Effector CD4-positive, alpha-beta T cell (primary cell): Measurements from ENCODE around the gene DHCR7.

Experiments used
- DNase-seq: peaks from one replicate; pipeline ENCODE4 v3.0.0-alpha.2; 2020
- total RNA-seq: gene quantifications from one replicate; lab custom pipeline; 2026; lab: John Stamatoyannopoulos, UW

Gene DHCR7
- 8.4 reads per million, percentile 28 among the genes with 10 or more reads in this experiment for total RNA-seq

DNA sequence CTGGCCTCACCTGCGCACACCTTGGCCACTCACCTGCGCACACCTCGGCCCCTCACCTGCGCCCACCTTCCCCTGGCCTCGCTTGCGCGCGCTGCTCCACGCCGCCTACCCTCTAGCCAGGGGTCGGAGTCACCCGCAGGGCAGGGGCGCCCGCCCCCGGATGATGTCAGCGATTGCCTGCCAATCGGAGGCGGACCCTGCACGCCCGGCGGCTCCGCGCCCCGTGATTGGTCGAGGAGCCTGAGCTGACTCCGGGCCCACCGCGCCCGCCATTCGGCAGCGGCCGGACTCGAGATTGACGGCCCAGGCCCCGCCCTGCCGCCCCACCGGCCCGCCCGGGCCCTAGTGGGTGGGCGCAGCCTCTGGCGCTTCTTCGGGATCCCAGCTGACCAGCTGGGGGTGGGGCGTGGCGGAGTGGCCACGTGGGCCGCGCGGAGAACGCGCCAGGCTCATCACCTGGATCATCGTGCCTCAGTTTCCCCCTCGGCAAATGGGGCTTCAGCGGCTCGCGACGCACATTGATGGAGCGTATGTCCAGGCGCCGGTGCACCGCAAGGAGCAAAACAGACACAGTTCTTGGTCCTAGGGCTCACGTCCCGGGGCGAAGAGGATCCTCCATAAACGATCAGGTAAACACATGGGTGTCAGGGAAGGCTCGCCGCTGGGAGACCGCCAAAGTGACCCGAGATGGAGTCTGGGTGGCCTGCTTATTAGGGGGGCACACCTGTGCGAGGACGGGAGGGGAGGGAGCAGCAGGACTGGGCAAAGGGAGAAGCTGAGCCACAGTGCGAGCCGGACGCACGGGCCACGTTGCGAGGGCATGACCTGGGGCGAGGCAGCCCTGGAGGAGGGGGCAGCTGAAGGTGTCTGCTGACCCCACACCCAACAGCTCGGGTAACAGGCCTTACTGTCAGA lies at the start of gene DHCR7:
Gene DHCR7 (minus strand): TSS at position 137 of the 915 bp plus-strand sequence. CDS start 3,441 bp downstream, outside the sequence.
- DNase-seq: peak; percentile 93

DNA sequence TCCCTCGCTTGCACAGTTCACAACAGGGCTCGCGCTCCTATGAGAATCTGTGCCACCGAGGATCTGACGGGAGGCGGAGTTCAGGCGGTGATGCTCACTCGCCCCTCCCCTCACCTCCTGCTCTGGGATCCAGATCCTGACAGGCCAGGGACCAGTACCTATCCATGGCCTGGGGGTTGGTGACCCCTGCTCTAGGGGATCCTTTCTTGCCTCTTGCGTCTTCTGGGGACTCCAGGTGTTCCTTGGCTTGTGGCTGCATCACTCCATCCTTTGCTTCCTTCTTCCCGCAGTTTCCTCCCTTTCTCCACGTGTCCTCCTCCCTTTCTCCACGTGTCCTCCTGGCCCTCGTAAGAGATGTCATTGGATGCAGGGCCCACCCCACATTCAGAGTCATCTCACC lies 48.2 kb upstream of the DHCR7 start:
- no peak for DNase-seq

DNA sequence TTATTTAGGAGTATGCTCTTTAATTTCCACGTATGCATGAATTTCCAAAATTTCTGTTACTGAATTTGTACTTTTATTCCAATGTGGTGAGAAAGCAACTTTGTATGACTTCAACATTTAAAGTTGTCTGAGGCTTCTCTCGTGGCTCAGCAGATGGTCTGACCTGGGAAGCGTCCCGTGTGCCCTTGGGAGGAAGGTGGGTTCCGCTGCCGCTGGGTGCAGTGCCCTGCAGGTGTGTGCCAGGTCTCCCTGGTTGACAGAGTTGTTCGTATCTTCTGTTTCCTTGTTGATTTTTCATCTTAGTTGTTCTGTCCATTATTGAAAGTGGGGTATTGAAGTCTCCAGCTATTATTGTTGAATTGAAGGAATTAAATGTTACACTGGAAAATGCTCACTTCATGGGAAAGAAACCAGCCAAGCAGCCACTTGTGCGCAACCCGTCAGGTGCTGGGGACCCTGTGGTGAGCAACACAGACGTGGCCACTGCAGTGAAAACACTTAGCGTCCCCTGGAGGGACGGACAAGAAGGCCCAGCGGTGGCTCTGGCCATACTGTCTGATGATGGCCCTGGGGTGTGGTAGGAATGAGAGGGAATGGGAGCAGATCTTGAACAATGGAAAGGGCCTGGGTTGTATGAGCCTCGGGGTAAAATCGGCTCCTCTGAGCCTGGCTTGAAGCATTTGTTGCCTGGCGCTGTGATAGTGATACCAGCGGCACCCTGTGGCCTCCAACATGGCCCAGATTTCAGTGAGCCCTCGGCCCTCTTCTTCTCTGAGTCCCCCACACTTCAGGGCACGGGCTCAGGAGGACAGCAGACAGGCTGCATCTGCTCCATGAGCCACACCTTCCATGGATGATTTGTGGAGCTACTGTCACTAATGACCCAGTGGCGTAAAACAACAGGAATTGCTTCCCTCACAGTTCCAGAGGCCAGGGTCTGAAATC lies 47.4 kb upstream of the DHCR7 start:
- no peak for DNase-seq

GRCh38 chr11:71491940-71492339 lies 43.7 kb upstream of the DHCR7 start:
- no peak for DNase-seq

GRCh38 chr11:71491531-71491930 lies 43.3 kb upstream of the DHCR7 start:
- DNase-seq: no peak

- no peak for DNase-seq
Measured at GRCh38 chr11:71490731-71491390, 42.7 kb upstream of the DHCR7 start.

GRCh38 chr11:71490044-71490730 lies 42.0 kb upstream of the DHCR7 start:
- DNase-seq: no peak

- no peak for DNase-seq
Measured at GRCh38 chr11:71489311-71490043, 41.3 kb upstream of the DHCR7 start.

DNA sequence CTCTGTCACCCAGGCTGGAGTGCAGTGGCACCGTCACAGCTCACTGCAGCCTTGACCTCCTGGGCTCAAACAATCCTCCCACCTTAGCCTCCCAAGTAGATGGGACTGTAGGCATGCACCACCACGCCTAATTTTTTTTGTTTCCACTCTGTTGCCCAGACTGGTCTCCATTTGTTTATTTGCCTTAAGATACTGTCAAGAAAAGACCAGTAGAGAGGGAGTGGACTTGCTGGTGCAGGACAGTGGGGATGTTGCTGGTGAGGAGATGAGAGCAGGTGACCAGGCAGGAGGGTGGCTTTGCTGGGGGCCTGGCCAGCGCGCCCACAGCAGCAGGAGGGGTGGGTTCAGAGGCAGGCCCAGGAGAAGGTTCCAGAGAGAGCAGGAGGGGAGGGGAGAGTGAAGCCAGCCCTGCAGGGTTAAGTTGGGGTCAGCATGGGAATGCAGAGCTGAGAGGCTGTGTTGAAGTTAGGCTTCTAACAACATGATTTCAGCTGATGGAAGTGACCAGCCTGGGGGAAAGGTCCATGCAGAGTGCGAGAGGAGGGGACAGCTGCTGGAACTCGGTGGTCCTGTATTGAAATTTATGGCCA lies 40.6 kb upstream of the DHCR7 start:
- DNase-seq: no peak

- no peak for DNase-seq
Measured at GRCh38 chr11:71486320-71486719, 38.1 kb upstream of the DHCR7 start.

GRCh38 chr11:71485466-71485865 lies 37.3 kb upstream of the DHCR7 start:
- DNase-seq: no peak

- no peak for DNase-seq
Measured at GRCh38 chr11:71485063-71485399, 36.8 kb upstream of the DHCR7 start.

GRCh38 chr11:71484248-71485062 lies 36.3 kb upstream of the DHCR7 start:
- DNase-seq: no peak

DNA sequence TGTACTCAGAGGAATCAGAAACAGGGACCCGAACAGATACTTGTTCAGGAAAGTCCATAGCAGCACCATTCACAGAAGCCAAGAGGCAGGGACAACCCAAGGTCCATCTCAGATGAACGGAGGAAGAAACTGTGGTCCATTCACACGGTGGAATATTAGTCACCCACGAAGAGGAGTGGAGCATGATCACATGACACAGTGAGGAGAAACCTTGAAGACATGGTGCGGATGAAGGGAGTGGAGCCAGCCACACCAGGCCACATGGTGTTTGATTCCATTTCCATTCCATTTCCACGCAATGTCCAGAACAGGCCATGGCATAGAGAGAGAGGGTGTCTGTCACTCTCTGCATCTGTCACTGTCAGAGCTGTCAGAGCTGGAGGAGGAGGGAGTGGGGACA lies 35.5 kb upstream of the DHCR7 start:
- no peak for DNase-seq

DNA sequence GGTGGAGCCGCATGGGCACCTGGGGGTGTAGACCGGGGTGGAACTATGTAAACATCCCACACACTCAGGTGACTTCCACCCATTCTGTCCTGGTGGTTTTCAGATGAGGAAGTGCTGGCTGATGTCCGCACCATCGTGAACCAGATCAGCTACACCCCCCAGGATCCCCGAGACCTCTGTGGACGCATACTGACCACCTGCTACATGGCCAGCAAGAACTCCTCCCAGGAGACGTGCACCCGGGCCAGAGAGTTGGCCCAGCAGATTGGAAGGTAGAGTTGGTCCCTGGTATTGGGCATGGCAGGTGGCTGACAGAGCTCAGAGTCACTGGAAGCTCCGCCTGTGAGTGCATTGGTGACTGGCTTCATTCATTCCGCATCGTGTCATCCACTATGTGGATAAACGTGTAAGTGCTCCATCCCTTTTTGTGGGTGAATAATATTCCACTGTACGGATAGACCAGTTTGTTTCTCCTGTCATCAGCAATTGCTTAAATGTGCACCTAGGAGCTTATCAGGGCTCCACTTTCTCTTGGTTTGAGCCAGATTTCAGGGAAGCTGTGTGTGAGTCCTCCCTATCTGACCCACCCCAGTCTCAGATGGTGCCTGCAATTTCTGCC lies 34.7 kb upstream of the DHCR7 start:
- DNase-seq: no peak

GRCh38 chr11:71482216-71482615 lies 34.0 kb upstream of the DHCR7 start:
- no peak for DNase-seq

- no peak for DNase-seq
Measured at GRCh38 chr11:71481101-71481960, 33.1 kb upstream of the DHCR7 start.

GRCh38 chr11:71478528-71478840 lies 30.3 kb upstream of the DHCR7 start:
- no peak for DNase-seq
